ENCODE results near the gene LPP.

- TF ChIP-seq CTCF (IDR thresholded peaks at IDR 0.05) (no peak), EP300 (IDR thresholded peaks at IDR 0.05) (no peak), POLR2A (IDR thresholded peaks at IDR 0.05) (no peak)
These were observed 531.8 kb downstream of the LPP start for GRCh38 chr3:188685789-188686188.

Measured in ovary (tissue), 3 donors.